Testis (tissue), 3 donors: Measurements from ENCODE around the gene HDAC9. TPM values are rescaled to one million over a fixed set of nuclear protein-coding genes. Genes with fewer than 3 reads are reported as not detected.

ENCODE experiments used
- DNase-seq: peaks from one replicate; pipeline ENCODE4 v3.0.0-alpha.2; 2019
- H3K27ac ChIP-seq, 2 donors: fragments of 200-600 bp; sonication (generic); one replicate each; pipeline ENCODE4 v1.5.1; 2019
- H3K27me3 ChIP-seq: fragments of 200-600 bp; sonication (generic); one replicate; pipeline ENCODE4 v1.5.1; 2019
- H3K36me3 ChIP-seq: fragments of 200-600 bp; sonication (generic); one replicate; pipeline ENCODE4 v1.5.1; 2017; ENCODE audit warnings: low read depth; ENCODE audit errors: missing control alignments
- H3K4me1 ChIP-seq: fragments of 200-600 bp; sonication (generic); one replicate; pipeline ENCODE4 v1.5.1; 2019
- H3K4me3 ChIP-seq, 2 donors: fragments of 200-600 bp; sonication (generic); one replicate each; pipeline ENCODE4 v1.5.1; 2017 to 2019
- H3K9me3 ChIP-seq: fragments of 200-600 bp; sonication (generic); one replicate; pipeline ENCODE4 v1.5.1; 2017
- POLR2A ChIP-seq: fragments of 450-650 bp; IDR thresholded peaks from one replicate; pipeline ENCODE4 v1.6.1; 2017; ENCODE audit warnings: antibody characterized with exemption, mild to moderate bottlenecking, moderate library complexity
- WGBS, 2 donors: methylation state at CpG; one replicate each; pipeline ENCODE4 v1.1.5; 2018; 5-methylcytosine and 5-hydroxymethylcytosine counted together
- intact Hi-C: fragments of 100-400 bp; cut with DNase I; formaldehyde crosslinking; loops from one replicate; pipeline ENCODE4 v1.15.1; 2023; ENCODE audit warnings: low total_unique reads
- polyA plus RNA-seq: library from polyadenylated mRNA; stranded (reverse); fragments of 350-450 nt; fragmentation: Illumina TruSeq; extraction: RNeasy Lipid Tissue Mini Kit (QIAGEN cat#74804); gene quantifications from one replicate; pipeline ENCODE4 v1.2.3, GENCODE V29; 2014; ENCODE audit warnings: low read depth, low replicate concordance; ENCODE audit not compliant: insufficient read depth
- total RNA-seq, 2 donors: library from RNA; depleted of rRNA; stranded (reverse); fragments of >200 nt; gene quantifications; one replicate each; pipeline ENCODE4 v1.2.3, GENCODE V29; 2016
- TF ChIP-seq, protein P1 (sequence below), 3 experiments: fragments of 450-650 bp in 2 of 3; fragments of 200-600 bp in 1 of 3; sonication (generic) in 1 of 3; IDR thresholded peaks; one replicate each; pipeline ENCODE4 v1.5.1; 2016 to 2019; ENCODE audit warnings: antibody characterized with exemption in 3 of 3, mild to moderate bottlenecking in 2 of 3, moderate library complexity in 1 of 3

HDAC9 gene
- total and polyA plus RNA-seq, 3 donors from 2014 or later, result 30.6 to 35.5 (median 35.4) TPM

- DNase-seq, result no peak
- H3K4me1 ChIP-seq, result no peaks in the 10 kb centered on the region
- H3K9me3 ChIP-seq, result no peaks in the 10 kb centered on the region
- H3K27ac ChIP-seq, result no peak overlapping the region
- no peaks in the 10 kb centered on the region for H3K36me3 ChIP-seq
- 61 to 79% methylated on average over 4 of the region's 4 CpGs for WGBS, 2 donors
- no peak for TF ChIP-seq POLR2A
- TF ChIP-seq, protein P1, sequence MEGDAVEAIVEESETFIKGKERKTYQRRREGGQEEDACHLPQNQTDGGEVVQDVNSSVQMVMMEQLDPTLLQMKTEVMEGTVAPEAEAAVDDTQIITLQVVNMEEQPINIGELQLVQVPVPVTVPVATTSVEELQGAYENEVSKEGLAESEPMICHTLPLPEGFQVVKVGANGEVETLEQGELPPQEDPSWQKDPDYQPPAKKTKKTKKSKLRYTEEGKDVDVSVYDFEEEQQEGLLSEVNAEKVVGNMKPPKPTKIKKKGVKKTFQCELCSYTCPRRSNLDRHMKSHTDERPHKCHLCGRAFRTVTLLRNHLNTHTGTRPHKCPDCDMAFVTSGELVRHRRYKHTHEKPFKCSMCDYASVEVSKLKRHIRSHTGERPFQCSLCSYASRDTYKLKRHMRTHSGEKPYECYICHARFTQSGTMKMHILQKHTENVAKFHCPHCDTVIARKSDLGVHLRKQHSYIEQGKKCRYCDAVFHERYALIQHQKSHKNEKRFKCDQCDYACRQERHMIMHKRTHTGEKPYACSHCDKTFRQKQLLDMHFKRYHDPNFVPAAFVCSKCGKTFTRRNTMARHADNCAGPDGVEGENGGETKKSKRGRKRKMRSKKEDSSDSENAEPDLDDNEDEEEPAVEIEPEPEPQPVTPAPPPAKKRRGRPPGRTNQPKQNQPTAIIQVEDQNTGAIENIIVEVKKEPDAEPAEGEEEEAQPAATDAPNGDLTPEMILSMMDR (IDR thresholded peaks at IDR 0.05), result no peak
- H3K27me3 ChIP-seq, result no peaks in the 10 kb centered on the region
- no peak overlapping the region for H3K4me3 ChIP-seq
- intact Hi-C loops, result no loop called here
These were observed 7.7 kb downstream of the HDAC9 start for GRCh38 chr7:18503126-18503866.

GRCh38 chr7:18504965-18505364 is 9.4 kb downstream of the HDAC9 start:
- no peak overlapping the region for H3K27ac ChIP-seq
- H3K4me1 ChIP-seq, result no peaks in the 10 kb centered on the region
- H3K4me3 ChIP-seq, result no peak overlapping the region
- H3K27me3 ChIP-seq, result no peaks in the 10 kb centered on the region
- TF ChIP-seq, protein P1 (IDR thresholded peaks at IDR 0.05), result no peak
- no peak for TF ChIP-seq POLR2A
- H3K9me3 ChIP-seq, result no peaks in the 10 kb centered on the region
- no peaks in the 10 kb centered on the region for H3K36me3 ChIP-seq
- 84 to 87% methylated on average over 3 of the region's 3 CpGs for WGBS, 2 donors
- no peak for DNase-seq
- intact Hi-C loops, result no loop called here

DNA sequence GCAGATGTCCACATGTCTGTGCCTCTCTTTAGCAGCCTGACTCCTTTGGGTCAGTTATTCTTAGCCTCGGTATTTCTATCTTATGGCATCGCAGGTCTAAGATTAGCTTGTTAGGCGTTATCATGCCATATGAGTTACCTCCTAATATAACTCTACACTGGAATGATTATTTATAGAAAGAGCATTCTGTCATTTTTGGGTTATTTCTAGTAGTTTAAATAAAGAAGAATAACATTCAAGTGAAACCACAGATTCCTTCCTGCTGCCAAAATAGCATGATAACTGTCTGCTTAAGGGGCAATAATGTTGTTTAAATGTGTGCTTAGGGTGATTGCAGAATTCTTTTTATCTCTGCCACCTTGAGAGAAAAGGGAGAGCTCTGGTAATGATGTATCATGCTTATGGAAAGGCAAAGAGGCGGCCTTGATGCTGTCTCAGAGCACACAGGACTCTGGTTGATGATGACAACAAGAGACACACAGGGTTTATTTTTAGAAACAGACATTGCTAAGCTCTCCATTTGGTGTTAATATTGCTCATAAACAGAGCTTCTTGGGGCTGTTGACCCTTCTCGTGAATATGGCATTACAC is 10.4 kb downstream of the HDAC9 start:
- Histone ChIP-seq H3K9me3 (no peaks in the 10 kb centered on the region), H3K4me3 (no peak overlapping the region), H3K36me3 (no peaks in the 10 kb centered on the region), H3K27ac (no peak overlapping the region), H3K4me1 (no peaks in the 10 kb centered on the region), H3K27me3 (no peaks in the 10 kb centered on the region)
- intact Hi-C loops, result no loop called here
- no peak for DNase-seq
- TF ChIP-seq POLR2A, result no peak
- TF ChIP-seq, protein P1 (IDR thresholded peaks at IDR 0.05), result no peak
- 64 to 71% methylated on average over 5 of the region's 5 CpGs for WGBS, 2 donors

DNA sequence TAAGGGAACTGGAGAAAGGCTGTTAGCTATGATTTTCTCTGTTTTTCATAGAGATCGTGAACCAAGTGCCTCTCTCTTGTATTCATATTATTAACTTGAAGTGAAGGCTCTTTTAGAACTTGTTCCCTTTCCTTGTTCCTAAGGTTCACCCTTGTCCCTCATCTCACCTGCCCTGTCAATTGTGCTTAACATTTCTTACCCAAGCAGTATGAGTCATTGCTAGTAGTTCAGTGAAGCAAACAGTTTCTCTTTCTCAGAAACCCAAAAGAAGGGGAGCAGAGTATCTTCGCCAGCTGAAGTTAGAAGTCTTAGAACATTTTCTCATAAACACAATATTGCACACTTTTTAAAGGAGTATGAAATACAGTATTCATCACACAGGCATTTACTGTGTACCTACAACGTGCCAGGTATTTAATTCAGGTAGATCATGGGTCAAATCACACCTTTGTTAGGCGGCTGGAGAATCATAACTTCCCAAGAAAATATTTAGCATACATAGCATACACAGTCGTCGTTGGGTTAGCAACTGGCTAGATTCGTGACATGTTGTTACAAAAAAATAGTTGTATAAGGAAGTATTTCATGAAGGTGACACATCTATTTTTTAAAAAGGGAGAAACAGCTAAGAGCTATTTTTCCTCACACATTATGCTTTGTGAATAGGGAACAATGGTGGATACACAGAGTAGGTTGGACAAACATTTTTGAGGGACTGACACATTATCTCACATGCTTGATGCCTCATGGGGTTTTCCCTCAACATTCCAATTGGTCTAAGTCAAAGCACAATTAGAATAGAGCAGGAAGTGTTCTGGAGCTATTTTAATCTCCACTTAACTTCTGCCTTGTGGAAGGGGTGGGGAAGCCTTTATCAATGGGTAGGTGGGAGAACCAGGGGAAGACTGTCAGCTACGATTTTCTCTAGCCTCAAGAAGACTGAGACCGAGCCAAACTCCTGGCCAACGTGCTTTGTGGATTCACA is 13.2 kb downstream of the HDAC9 start:
- intact Hi-C loops, result no loop called here
- Histone ChIP-seq H3K4me3 (no peak overlapping the region), H3K4me1 (no peaks in the 10 kb centered on the region), H3K27ac (no peak overlapping the region), H3K36me3 (no peaks in the 10 kb centered on the region), H3K27me3 (no peaks in the 10 kb centered on the region), H3K9me3 (no peaks in the 10 kb centered on the region)
- WGBS, 2 donors, result 78% methylated on average over 10 of the region's 10 CpGs
- no peak for DNase-seq
- no peak for TF ChIP-seq POLR2A
- TF ChIP-seq, protein P1 (IDR thresholded peaks at IDR 0.05), result no peak
